ENCODE measurements around the gene C1orf35. TPM values are rescaled to one million over a fixed set of nuclear protein-coding genes. Genes with fewer than 3 reads are reported as not detected.

The C1orf35 gene
- polyA plus RNA-seq, 3 donors = 6.9 to 34.2 (median 10.6) TPM

- Mint-ChIP-seq H3K27me3 (ENCODE audit: low read depth in 3 of 3) (no peaks in the 10 kb centered on the region), H3K36me3 (peaks cover 13 to 21% of the 10 kb centered on the region in 2 donors), H3K4me3 (peak within 1 kb of the TSS; percentile 90 to 92), H3K9me3 (peaks cover 0 to 3% (median 1%) of the 10 kb centered on the region in 7 donors), H3K27ac (peak within 1 kb of the TSS; percentile 89 to 97 (median 95)), H3K4me1 (peaks cover 37% of the 10 kb centered on the region)
- Histone ChIP-seq H2AFZ (ENCODE audit: insufficient read depth, low read depth, low read length, poor library complexity, severe bottlenecking) (peak within 1 kb of the TSS; percentile 76), H3K4me3 (replicated peaks in 1 of 3; ENCODE audit: low read depth in 2 of 3, low read length in 3 of 3) (peak within 1 kb of the TSS; percentile 83 to 92 (median 91)), H3K36me3 (replicated peaks in 1 of 2; ENCODE audit: control insufficient read depth in 1 of 2, insufficient read depth in 2 of 2, low read length in 2 of 2) (peaks cover 11 to 21% of the 10 kb centered on the region in 2 donors), H4K20me1 (ENCODE audit: insufficient read depth, low read length) (no peaks in the 10 kb centered on the region), H3K4me1 (ENCODE audit: control insufficient read depth in 1 of 2, insufficient read depth in 2 of 2, low read length in 2 of 2) (peaks cover 25 to 42% of the 10 kb centered on the region in 2 donors), H3K27me3 (ENCODE audit: control insufficient read depth in 2 of 2, insufficient read depth in 2 of 2, low read length in 2 of 2) (no peaks in the 10 kb centered on the region), H3K27ac (ENCODE audit: low read depth in 1 of 2, low read length in 2 of 2) (peak within 1 kb of the TSS; percentile 81 to 98), H3K9me3 (replicated peaks in 1 of 2; ENCODE audit: control insufficient read depth in 1 of 2, insufficient read depth in 1 of 2, low read length in 2 of 2) (no peaks in the 10 kb centered on the region), H3K79me2 (ENCODE audit: insufficient read depth, low read length) (peaks cover 34% of the 10 kb centered on the region), H3K9ac (ENCODE audit: insufficient read depth, low read length, poor library complexity, severe bottlenecking) (peak within 1 kb of the TSS; percentile 93), H3K4me2 (replicated peaks; ENCODE audit: extremely low read depth, low read length, poor library complexity, severe bottlenecking) (peak within 1 kb of the TSS; percentile 92)
- intact Hi-C loops (cut with micrococcal nuclease) = loop anchor here (1.0 to 5.0 kb wide), 3 partner anchors 27 to 33 kb away; partner anchors contain the start of genes ARF1 (in 1 of the 2) and GUK1 (in 1 of the 2)
- WGBS (ENCODE audit: insufficient coverage) = under 1% methylated on average over 63 of the region's 66 CpGs
- peak; percentile 94 to 98 (median 97) for DNase-seq
- no peak for TF ChIP-seq CTCF (IDR thresholded peaks at IDR 0.05)
Measured at GRCh38 chr1:228109073-228109961, 6.2 kb upstream of the C1orf35 start, which contains the start of gene MRPL55. Gene MRPL55, minus strand, starts transcription at chr1:228109299. Its CDS starts 1,039 bp downstream, at chr1:228108260.

- Mint-ChIP-seq H3K4me1 (peaks cover 43% of the 10 kb centered on the region), H3K36me3 (peaks cover 13 to 21% of the 10 kb centered on the region in 2 donors), H3K4me3 (peak overlapping the region; percentile 90 to 92), H3K9me3 (peaks cover 0 to 3% (median 1%) of the 10 kb centered on the region in 7 donors), H3K27ac (peak overlapping the region; percentile 89 to 97 (median 95)), H3K27me3 (ENCODE audit: low read depth in 3 of 3) (no peaks in the 10 kb centered on the region)
- peak overlapping the region; percentile 83 to 92 (median 91) for H3K4me3 ChIP-seq (replicated peaks in 1 of 3; ENCODE audit: low read depth in 2 of 3, low read length in 3 of 3)
- H3K4me2 ChIP-seq (replicated peaks; ENCODE audit: extremely low read depth, low read length, poor library complexity, severe bottlenecking) = peak overlapping the region; percentile 92
- peaks cover 11 to 21% of the 10 kb centered on the region in 2 donors for H3K36me3 ChIP-seq (replicated peaks in 1 of 2; ENCODE audit: control insufficient read depth in 1 of 2, insufficient read depth in 2 of 2, low read length in 2 of 2)
- H2AFZ ChIP-seq (ENCODE audit: insufficient read depth, low read depth, low read length, poor library complexity, severe bottlenecking) = peak overlapping the region; percentile 60
- peak overlapping the region; percentile 81 to 98 for H3K27ac ChIP-seq (ENCODE audit: low read depth in 1 of 2, low read length in 2 of 2)
- H3K9me3 ChIP-seq (replicated peaks in 1 of 2; ENCODE audit: control insufficient read depth in 1 of 2, insufficient read depth in 1 of 2, low read length in 2 of 2) = no peaks in the 10 kb centered on the region
- H3K9ac ChIP-seq (ENCODE audit: insufficient read depth, low read length, poor library complexity, severe bottlenecking) = peak overlapping the region; percentile 93
- H4K20me1 ChIP-seq (ENCODE audit: insufficient read depth, low read length) = no peaks in the 10 kb centered on the region
- peak in 1 of 3 donors; percentile 14 for DNase-seq
- WGBS (ENCODE audit: insufficient coverage) = 0% methylated on average over 7 of the region's 8 CpGs
- H3K4me1 ChIP-seq (ENCODE audit: control insufficient read depth in 1 of 2, insufficient read depth in 2 of 2, low read length in 2 of 2) = peaks cover 32 to 48% of the 10 kb centered on the region in 2 donors
- no peaks in the 10 kb centered on the region for H3K27me3 ChIP-seq (ENCODE audit: control insufficient read depth in 2 of 2, insufficient read depth in 2 of 2, low read length in 2 of 2)
- intact Hi-C loops (cut with micrococcal nuclease) = loop anchor here (1.0 to 5.0 kb wide), 4 partner anchors 26 to 58 kb away; partner anchors contain the start of genes ARF1 (in 1 of the 2) and GUK1 (in 1 of the 2)
- H3K79me2 ChIP-seq (ENCODE audit: insufficient read depth, low read length) = peaks cover 37% of the 10 kb centered on the region
- no peak for TF ChIP-seq CTCF (IDR thresholded peaks at IDR 0.05)
Measured at GRCh38 chr1:228108742-228109072, 5.6 kb upstream of the C1orf35 start.

Measured in CD14-positive monocyte (primary cell).